Right hindlimb (tissue), 1 donor: Measurements from ENCODE around the gene COL23A1.
"Not testable (repeated sequence)": the region's sequence is repeated elsewhere in the genome, so short reads cannot be mapped to it uniquely, and the experiment has no call there.

Experiments used
- DNase-seq: peaks from one replicate; pipeline ENCODE4 v3.0.0-alpha.2; 2018

COL23A1 gene

DNA sequence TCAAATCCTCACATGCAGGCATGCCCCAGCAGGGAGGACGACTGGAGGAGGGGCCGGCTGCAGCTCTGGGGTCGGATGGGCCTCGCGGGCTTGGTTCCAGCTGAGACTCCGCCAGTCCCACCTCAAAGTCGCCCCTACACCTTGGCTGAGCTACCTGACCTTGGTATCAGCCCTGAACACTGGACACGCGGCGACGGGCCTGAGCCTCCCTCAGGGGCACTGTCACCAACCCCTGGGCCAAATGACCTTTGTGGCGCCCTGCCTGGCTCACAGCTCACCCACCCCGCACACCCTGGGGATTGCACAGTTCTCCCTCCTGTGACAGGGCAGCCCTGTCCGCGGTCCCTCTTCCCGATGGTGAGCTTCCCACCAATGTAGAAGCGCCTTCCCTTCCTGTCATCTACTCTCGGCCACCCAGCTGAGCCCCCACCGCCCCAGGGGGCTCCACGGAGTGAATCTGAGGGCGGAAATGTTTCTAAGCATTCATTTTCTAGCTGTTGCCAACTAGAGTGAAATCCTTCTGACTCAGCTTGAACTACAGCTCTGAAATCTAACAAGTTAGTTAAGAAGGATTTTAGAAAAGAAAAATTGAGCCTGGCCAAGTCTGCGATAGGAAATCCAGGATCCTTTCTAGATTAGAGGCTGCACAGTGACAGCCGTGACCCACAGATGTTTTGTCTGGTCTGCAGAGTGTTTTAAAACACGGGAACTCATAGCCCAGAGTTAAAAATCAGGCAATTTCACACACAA, 218.7 kb downstream of the COL23A1 start:
- DNase-seq = no peak

DNA sequence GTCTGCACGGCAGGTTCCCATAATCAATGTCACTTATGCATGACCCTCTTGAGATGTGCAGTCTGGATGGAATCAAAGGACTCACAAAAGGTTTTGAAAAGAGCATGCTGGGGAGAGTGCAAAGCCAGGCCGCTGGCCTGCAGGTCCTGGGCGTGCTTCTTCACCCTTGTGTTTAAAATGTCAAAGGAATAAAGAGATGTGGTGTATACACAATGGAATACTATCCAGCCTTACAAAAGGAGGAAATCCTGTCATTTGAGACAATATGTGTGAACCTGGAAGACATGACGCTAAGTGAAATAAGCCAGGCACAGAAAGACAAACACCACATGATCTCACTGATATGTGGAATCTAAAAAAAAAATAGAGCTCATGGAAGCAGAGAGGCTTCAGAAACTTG, 220.1 kb downstream of the COL23A1 start:
- DNase-seq = no peak

DNA sequence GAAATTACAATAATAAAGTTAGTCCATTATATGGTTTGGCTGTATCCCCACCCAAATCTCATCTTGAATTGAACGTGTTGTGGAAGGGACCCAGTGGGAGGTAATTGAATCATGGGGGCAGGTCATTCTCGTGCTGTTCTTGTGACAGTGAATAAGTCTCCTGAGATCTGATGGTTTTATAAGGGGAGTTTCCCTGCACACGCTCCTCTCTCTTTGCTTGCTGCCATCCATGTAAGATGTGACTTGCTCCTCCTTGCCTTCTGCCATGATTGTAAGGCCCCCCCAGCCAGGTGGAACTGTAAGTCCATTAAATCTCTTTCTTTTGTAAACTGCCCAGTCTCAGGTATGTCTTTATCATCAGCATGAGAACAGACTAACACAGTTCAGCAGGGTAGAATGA, 220.7 kb downstream of the COL23A1 start:
- DNase-seq = not testable (repeated sequence)

DNA sequence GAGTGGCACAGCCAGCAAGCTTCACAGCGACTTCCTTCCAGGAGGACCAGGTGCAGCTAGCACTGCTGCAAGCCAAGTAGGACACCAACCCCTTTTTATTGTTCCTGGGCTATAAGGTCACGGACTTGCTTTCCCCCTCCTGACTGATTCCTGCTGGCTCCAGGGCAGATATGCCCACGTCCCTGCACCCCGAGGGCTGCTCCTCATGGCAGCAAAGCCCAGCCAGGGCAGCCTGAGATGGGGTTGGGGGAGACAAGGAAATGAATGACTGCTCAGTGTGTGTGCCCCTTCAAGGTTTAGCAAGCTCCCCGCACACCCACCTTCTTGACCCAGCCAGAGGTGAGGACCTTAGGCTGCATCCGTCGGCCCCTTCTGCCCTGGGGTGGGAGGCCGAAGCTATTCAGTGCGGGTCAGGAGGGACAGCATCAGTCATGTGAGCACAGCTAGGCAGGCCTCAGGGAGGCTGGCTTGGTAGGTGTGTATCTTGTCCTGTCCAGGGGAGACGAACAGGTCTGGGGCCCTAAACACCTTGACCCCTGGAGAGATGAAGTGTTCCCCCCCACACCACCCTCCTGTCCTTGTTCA, 221.4 kb downstream of the COL23A1 start:
- no peak for DNase-seq

DNA sequence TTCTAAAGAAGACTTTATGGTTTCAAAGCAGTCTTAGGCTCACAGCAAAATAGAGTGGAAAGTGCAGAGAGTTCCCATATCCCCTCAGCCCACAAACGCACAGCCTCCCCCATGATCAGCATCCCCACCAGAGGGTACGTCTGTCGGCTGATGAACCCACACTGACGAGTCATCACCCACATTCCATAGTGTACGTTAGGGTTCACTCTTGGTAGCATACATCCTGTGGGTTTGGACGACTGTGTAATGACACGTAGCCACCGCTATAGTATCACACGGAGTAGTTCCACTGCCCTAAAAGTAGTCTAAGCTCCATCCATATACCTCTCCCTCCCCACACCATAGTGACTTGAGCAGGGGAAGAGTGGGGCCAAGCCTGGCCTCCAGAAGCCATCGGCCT, 221.9 kb downstream of the COL23A1 start:
- DNase-seq = no peak

DNA sequence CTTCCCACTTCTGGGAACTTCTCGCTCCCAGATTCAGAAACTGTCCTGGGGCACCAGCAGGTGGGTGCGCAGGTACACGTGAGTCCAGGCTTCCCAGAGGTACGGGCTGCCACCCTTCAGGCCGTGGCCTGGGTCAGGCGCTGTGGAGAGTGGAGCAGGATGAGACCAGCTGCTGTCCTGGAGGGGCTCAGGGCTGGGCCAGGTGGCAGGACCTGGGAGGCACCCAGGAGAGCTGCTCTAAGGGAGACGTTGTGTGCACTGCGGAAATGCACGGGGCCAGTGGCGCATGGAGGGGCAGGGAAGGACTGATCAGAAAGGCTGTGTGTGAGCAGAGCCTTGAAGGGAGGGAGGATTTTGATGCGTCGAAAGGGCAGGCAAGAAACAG, 222.5 kb downstream of the COL23A1 start:
- DNase-seq = no peak

DNA sequence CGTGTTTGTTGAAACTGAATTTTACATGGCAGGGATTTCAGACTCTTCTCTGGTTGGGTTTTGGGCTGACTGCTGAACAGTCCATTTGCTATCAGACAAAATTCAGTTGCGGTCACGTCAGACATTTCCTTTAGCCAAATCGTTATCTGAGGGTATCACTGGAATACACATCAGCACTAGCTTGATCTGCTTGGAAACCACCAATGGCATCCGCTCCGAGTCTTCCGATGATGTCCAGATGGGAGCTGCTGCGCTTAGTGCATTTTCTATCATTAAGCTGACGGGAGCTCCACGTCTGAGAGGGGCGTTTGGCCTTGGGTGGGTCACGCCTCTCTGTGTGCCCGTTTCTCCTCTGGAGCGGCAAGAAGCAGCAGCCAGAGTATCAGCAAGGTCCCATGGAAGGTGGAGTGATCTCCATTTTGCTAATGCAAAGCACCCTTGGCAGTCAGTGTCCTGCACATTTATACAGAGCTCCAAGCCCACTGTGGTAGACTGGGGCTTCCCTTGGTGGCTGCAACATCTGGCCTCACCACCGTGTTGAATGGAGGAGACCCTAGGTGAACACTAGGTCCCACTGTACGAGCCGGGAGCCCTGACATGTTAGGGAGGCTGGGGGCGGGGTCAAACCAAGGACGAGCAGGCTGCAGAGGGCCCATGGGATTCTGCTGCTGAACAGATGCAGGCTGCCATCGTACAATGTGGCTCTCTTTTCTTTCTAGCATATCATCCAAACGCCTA, 223.0 kb downstream of the COL23A1 start:
- no peak for DNase-seq

DNA sequence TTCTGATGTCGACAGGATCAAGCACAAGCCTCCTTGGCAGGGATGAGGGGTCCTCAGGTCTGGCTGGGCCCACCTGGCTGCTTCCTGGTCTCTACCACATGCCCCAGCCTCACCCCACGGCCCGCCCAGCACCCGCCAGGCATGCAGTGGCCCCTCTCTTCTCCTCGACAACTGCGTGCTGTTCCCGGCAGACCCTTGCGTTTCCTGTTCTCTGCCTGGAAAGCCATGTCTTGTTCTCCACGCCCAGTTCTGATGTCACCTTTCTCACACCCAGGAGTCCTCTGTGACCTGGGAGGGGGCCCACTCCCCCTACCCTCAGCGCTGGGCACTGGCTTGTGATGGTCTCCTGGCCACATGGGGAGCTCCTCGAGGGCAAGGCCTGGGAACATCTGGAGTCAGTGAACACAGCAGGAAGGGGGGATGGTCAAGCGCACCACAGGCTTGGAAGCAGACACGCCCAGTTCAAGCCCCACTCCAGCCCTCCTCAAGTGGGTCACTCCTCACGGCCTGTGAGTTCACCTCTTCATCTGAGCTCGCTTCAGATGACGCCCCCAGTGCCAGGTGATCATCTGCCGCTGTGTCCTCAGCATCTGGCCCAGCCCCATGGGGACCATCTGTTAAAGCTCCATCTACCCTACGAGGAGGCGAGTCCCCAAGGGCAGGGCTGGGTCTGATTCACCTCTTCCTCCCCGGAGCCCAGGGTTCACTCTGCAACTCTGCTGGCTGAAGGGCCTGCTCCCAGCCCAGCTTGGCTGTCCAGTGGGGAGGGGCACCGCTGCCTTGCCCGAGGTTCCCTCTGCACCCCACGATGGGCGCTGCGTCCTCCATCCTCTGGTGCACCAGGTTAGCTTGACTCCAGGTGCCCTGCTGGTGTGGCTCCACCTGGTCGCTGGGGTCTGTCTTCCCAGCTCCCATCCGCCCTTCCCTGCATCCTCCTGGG, 224.4 kb downstream of the COL23A1 start:
- DNase-seq = no peak

DNA sequence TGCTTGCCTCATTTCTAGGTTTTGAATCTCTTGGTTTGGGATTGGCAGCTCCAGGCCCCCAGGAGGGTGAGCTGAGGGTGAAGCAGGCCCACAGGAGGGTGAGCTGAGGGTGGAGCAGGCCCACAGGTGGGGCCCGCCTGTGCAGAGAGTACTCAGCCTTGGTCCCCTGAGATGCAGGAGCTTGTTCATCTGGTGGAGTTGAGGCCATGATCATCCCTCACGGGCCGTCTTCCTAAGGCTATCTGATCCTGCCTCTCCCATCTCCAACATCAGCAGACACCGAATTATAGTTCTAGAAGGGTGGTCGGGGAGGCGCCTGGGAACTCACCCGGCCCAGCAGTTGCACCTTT, 225.9 kb downstream of the COL23A1 start:
- DNase-seq = no peak

DNA sequence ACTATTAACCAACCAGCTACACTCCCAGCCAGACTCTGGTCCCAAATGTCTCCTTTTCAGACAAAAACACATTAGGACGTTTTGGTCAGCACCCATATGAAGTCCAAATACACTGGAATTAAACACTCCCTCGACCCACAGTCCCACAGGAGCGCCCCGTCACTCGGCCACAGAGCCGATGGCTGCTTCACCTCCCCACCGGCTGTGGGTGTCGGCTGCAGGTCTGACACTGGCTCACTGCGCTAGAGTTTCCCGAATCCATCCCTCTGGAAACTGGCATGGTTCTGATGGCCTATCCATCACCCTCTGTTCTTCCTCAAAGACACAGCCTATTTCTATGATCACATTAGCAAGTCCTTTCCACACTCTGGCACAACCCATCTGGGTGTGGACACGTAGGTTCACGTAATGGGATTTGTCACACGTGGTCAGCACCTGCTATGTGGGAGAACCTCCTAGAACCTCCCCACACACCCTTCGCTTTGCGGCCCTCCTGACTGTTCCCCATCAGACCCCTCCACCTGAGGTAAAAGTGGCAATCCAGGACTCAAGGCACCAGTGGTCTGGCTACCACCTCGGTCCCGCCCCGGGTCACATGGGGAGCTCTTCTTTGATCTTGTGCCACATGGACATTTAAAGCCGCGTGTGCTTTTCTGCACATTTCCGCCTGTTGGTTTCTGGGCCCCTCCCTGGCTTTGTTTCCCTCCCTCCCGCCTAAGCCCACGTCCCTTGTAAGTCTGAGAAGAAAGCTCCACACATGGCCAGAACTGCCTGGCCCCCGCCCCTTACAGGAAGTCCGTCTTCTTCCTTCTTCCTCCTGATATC, 226.5 kb downstream of the COL23A1 start:
- no peak for DNase-seq

DNA sequence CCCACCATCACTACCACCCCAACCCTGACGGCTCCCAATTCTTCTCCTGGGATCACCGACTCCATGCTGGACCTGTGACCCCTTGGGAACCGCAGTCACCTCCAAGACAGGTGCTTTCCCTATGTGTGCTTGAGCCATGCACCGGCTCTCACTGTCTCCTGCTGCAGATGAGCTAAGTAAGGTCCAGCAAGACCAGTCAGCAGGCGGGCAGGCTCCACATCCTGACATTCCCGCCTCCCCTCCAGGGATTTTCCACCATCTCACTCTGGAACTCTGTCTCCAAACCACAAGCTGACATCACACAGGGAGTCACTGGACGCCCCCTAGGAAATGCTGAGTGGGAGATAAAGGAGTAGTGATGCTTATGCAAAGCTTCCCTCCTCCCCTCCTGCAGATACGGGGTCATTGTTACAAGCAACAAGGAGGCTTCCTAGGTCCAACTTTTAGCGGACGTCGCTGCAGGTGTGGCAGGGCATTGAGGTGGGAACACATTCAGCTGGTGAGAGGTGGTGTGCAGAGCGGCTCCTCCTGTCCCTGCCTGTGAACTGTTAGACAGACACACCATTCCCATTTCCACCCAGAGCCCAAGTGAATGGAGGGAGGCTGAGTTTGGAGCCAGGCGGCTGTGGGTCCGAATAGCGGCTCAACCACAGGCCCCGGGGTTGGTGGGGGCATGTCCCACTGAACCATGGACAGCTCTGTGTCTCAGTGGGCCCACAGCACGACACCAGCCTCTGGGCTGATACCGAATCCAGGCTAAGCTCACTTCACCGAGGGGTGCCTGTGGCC, 228.3 kb downstream of the COL23A1 start:
- DNase-seq = no peak

DNA sequence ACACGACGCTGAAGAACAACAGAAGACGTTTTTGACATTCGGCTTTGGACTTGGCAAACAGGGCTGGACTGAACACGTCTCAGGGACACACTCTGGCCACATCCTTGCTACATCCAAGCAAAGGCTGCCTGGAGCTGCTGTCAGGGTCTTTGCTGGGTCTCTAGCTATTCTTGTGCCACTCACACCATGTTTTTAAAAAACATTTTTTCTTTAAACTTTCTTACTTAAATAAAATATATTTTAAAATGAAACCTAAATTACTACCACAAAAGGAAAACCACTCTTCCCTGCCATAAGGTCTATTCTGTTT, 229.3 kb downstream of the COL23A1 start:
- DNase-seq = no peak

DNA sequence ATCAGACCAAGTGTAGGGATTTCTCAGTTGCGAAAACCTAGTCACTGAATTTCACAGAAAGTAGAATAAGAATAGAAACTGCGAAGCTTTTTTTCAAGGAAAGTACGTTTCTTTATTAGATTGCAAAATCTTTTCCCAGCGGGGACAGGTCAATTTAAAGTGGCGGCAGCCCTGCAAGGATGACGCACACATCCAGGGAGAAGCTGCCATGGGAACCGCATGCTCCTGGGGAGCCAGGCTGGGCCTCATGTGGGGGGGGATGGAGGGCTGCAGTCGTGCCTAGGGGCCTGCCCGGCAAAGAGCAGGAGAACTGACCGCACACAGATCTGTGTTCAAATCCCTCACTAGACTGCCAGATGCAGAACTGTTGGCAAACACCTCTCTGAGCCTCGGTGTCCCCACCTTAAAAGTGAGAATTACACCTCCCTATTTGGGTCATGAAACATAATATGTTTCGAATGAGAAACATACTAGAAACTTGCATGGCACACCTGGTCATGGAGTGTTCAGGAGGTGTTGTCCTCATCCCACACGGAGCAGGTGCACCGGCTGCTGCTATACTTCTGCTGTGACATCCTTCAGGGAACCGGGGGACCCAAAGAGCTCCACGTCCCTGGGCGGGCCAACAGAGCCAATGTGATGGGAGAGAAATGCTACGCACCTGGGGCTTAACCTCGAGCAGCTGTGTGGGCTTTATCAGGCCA, 229.8 kb downstream of the COL23A1 start:
- no peak for DNase-seq

DNA sequence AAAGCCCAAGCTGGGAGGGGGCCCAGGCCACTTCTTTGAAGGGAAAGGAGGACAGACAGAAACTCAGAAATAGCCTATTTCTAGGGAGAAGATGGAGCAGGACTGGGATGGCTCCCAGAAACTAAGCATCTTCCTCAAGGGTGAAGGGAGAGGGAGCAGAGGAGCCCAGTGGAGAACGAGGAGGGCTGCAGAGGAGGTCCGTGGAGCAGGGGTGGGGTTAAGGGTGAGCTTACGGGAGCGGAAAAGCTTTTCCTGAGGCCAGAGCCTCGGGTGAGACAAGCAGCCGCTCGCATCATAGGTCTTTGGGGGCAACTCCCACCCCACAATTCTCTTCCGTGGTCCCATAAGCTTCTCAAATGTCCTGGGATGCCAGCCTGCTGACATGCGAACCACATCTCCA, 230.5 kb downstream of the COL23A1 start:
- DNase-seq = no peak

DNA sequence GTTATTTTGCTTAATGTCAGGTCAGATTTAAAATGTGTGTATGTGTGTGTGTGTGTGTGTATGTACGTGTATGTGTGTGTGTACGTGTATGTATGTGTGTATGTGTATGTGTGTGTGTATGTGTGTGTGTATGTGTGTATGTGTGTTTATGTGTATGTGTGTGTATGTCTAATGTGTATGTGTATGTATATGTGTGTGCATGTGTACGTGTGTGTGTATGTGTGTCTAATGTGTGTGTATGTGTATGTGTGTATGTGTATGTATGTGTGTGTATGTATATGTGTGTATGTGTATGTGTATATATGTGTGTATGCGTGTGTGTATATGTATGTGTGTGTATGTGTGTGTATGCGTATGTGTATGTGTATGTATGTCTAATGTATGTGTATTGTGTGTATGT, 232.5 kb downstream of the COL23A1 start:
- no peak for DNase-seq

DNA sequence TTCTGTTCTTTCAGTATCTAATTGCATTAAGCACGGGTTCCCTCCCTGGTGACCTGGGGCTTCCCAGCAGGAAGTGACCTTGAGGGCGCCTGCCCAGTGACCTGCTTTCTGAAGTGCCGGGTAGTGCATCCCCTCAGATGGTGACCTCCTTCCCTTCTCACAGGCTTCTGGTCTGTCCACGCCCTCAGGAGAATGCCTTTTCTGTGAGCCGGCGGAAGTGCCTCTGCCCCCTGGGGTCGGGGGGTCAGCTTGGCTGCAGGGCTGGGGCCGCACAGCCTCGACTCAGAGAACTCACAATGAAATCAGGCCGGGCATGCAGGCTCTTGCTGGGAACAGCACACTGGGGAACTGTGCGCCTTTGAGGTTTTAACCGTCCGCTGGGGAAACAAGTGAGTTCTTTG, 233.1 kb downstream of the COL23A1 start:
- DNase-seq = no peak

DNA sequence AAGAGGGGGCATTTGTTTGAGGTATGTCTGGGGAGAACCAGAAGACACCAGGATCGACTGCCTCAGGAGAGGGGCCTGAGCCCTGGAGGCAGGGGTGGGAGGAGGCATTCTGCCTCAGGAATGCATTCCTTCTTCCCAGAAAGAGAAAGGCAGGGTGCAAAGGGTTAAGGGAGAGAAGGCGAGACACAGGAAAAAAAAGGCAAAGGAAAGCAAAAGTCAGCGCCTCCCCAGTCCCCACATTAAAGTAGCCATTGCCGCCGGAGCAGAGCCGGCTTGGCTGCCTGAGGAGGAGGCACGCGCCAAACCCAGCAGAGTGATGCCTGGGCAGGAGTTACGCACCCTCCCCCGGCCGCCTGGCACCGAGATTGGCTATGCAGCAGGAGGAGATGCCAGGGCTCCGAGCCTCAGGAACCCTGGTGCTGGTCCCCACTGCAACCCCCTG, 233.7 kb downstream of the COL23A1 start:
- no peak for DNase-seq

DNA sequence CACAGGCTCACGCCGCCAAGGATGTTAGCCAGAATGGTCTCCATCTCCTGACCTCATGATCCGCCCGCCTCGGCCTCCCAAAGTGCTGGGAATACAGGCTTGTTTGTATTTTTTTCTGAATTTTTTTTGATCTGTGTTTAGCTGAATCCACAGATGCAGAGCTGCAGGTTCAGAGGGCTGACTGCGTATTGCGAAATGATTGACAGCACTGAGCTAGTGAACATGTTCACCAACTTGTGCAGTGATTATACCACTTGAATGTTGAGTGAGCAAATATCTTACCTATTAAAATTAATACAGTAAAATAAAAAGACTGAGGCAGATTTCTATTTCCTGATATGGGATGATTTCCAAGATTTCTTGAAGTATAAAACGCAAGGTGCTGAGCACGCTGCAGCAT, 234.5 kb downstream of the COL23A1 start:
- DNase-seq = no peak

DNA sequence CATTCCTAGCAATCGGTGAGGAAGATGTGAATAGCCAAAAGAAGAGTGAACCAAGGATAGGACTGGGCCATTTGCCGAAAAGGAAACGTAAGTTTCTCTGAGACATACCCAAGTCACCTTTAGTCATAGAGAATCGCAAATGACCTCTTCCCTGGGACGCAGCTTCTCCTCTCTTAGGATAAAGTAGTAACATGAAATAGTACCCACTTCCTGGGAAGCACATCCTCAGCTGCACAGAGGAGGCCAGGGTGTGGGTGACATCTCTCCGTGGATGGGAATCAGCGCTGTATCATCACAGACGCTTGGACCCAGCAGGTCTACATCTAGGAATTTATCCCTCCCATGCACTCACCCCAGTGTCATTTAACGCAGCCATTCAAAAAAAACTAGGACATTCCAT, 236.7 kb downstream of the COL23A1 start:
- no peak for DNase-seq

DNA sequence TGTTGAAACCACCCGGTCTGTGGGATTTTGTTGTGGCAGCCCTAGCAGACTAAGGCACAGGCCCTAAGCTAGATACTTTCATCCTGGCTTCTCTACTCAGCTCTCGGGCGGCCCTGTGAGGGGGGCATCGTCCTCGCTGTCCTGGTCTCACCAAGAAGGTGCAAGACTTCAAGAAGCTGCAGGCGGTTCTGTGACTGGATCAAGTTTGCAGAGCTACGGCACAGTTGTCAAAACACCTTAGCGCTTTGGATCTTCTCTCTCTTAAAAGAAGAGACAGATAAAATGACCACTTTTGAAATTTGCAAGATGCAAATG, 238.2 kb downstream of the COL23A1 start:
- no peak for DNase-seq
